Peyer's patch (tissue), 4 donors: ENCODE data around the gene MXD1. TPM values are rescaled to one million over a fixed set of nuclear protein-coding genes. Genes with fewer than 3 reads are reported as not detected.

Experiments
- DNase-seq, 3 donors: peaks; one replicate each; pipeline ENCODE4 v3.0.0-alpha.2; 2017 to 2019
- H3K27ac ChIP-seq, 4 donors: fragments of 200-600 bp; sonication (generic); one replicate each; pipeline ENCODE4 v1.5.1; 2016 to 2019
- H3K27me3 ChIP-seq, 2 donors: fragments of 200-600 bp; sonication (generic); one replicate each; pipeline ENCODE4 v1.5.1; 2019
- H3K36me3 ChIP-seq, 3 donors: fragments of 200-600 bp; sonication (generic); one replicate each; pipeline ENCODE4 v1.5.1; 2016 to 2019
- H3K4me1 ChIP-seq, 4 donors: fragments of 200-600 bp; sonication (generic); one replicate each; pipeline ENCODE4 v1.5.1; 2016 to 2019
- H3K4me3 ChIP-seq, 4 donors: fragments of 200-600 bp; sonication (generic); 1 replicate in 3 of 4; 2 replicates in 1 of 4; pipeline ENCODE4 v1.5.1; 2016 to 2019; ENCODE audit warnings: mild to moderate bottlenecking in 1 of 4
- H3K9me3 ChIP-seq, 4 donors: fragments of 200-600 bp; sonication (generic); one replicate each; pipeline ENCODE4 v1.5.1; 2016 to 2019; ENCODE audit warnings: mild to moderate bottlenecking in 1 of 4
- CTCF ChIP-seq, 6 experiments: fragments of 450-650 bp in 4 of 6; fragments of 200-600 bp in 2 of 6; sonication (generic) in 1 of 6; IDR thresholded peaks; one replicate each; pipeline ENCODE4 v1.5.1; 2017 to 2019; ENCODE audit warnings: antibody characterized with exemption in 6 of 6, mild to moderate bottlenecking in 3 of 6, moderate library complexity in 1 of 6
- POLR2A ChIP-seq, 2 donors: fragments of 450-650 bp; IDR thresholded peaks; one replicate each; pipeline ENCODE4 v1.5.1; 2017; ENCODE audit warnings: antibody characterized with exemption in 2 of 2, mild to moderate bottlenecking in 2 of 2, moderate library complexity in 2 of 2
- small RNA-seq, 2 donors: library from RNA; depleted of rRNA; stranded (forward); fragments of <200 nt; gene quantifications; one replicate each; pipeline ENCODE3, GENCODE V24; 2016
- total RNA-seq, 4 donors: library from RNA; depleted of rRNA; stranded (reverse); fragments of >200 nt; gene quantifications; one replicate each; pipeline ENCODE4 v1.1.0, GENCODE V29; 2016

MXD1 gene
- total RNA-seq, 4 donors from 2014 or later, result 18.2 to 83.7 (median 74.4) TPM

DNA sequence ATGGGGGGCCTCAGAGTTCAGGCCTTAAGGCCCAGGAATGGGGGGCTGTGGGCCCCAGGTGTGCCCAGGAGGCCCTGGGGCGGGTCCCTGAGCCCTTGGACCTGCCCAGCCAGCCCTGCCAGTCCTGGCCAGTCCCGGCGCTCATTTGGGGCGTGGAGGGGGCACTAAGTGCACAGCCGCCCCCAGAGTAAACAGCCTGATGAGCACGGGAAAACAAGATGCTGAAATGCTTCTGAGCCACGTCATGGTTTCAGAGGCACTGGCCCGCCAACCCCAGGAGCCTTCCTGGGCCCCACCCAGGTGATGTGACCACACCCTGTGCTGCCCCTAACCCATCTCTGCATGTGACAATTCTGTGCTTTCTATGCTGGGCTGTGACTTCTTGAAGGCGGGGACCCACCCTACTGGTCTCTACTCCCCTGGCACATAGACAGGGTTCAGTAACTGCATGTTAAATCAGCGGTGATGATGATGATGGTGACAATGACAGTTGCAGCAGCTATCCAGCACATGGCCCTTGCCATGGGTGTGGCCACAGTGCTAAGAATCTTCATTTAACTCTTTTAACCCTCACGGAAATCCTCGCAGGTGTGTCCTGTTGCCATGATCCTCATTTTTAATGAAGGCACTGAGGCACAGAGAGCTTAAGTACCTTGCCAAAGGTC lies 74.7 kb downstream of the MXD1 start:
- no peak for TF ChIP-seq CTCF (IDR thresholded peaks at IDR 0.05)
- TF ChIP-seq POLR2A (IDR thresholded peaks at IDR 0.05), result no peak
- Histone ChIP-seq H3K4me3 (no peak overlapping the region), H3K9me3 (no peaks in the 10 kb centered on the region), H3K36me3 (no peaks in the 10 kb centered on the region), H3K27me3 (no peaks in the 10 kb centered on the region), H3K4me1 (no peaks in the 10 kb centered on the region), H3K27ac (peak overlapping the region in 1 of 4 donors; percentile 38)
- DNase-seq, result peak in 2 of 3 donors; percentile 56 to 65

Small RNA genes lying within 50 kb of the gene (small RNA-seq; reads per million reads assigned to genes)
- 0 reads per million in 2 donors for gene RPL23AP92

Other genes starting within 250 kb of the MXD1 start
- 100 to 1,000 TPM; 106 to 216 (median 156) TPM for gene ANXA4, start 173.0 kb upstream of the MXD1 start, total RNA-seq
- 10 to 100 TPM; 15.4 to 29.2 (median 23.0) TPM for gene GMCL1, start 85.4 kb upstream of the MXD1 start, total RNA-seq
- gene SNRNP27, start 21.2 kb upstream of the MXD1 start, total RNA-seq, result 10 to 100 TPM; 35.4 to 99.0 (median 53.7) TPM
- 1 to 10 TPM; 1.6 to 4.1 (median 2.9) TPM for gene ASPRV1, start 46.5 kb downstream of the MXD1 start, total RNA-seq
- 100 to 1,000 TPM; 129 to 152 (median 134) TPM for gene PCBP1, start 172.4 kb downstream of the MXD1 start, total RNA-seq